Measurements from ENCODE around the gene PCYT1A.
A peak's percentile ranks its signal among the peaks of the same experiment; 100 is the strongest.

PCYT1A gene

DNA sequence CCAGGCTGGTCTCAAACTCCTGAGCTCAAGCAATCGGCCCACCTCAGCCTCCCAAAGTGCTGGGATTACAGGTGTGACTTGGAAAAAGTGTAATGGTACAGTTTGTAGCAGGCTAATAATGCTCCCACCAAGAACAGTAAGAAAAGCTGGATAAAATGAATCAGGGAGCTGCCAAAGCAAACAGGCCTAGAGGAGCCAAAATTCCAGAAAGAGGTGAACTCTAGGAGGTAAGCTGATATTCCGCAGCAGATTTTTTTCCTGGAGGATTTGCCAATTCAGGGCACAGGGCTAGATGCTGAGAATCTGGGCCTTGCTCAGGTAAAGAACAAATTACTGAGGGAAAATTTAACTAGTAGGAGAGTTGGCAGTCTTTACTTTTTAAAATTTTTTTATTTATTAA is 11.0 kb upstream of the PCYT1A start:
- H3K4me1 ChIP-seq (ENCODE audit: low read length): no peaks in the 10 kb centered on the region
- no peak overlapping the region for H3K9ac ChIP-seq (ENCODE audit: low read length)
- no peaks in the 10 kb centered on the region for H3K79me2 ChIP-seq (ENCODE audit: low read length)
- no peak overlapping the region for H3K4me2 ChIP-seq (ENCODE audit: low read depth, low read length)
- H3K36me3 ChIP-seq (replicated peaks; ENCODE audit: insufficient read depth, low read length): no peaks in the 10 kb centered on the region
- no peak overlapping the region for H3K27ac ChIP-seq (ENCODE audit: low read length)
- H3K9me2 ChIP-seq (replicated peaks; ENCODE audit: insufficient read depth, low read length): no peaks in the 10 kb centered on the region
- no peaks in the 10 kb centered on the region for H3K27me3 ChIP-seq (replicated peaks; ENCODE audit: insufficient read depth, low read length)
- no peaks in the 10 kb centered on the region for H4K20me1 ChIP-seq (ENCODE audit: insufficient read depth, low read length)
- TF ChIP-seq, protein P1, sequence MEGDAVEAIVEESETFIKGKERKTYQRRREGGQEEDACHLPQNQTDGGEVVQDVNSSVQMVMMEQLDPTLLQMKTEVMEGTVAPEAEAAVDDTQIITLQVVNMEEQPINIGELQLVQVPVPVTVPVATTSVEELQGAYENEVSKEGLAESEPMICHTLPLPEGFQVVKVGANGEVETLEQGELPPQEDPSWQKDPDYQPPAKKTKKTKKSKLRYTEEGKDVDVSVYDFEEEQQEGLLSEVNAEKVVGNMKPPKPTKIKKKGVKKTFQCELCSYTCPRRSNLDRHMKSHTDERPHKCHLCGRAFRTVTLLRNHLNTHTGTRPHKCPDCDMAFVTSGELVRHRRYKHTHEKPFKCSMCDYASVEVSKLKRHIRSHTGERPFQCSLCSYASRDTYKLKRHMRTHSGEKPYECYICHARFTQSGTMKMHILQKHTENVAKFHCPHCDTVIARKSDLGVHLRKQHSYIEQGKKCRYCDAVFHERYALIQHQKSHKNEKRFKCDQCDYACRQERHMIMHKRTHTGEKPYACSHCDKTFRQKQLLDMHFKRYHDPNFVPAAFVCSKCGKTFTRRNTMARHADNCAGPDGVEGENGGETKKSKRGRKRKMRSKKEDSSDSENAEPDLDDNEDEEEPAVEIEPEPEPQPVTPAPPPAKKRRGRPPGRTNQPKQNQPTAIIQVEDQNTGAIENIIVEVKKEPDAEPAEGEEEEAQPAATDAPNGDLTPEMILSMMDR (IDR thresholded peaks at IDR 0.05; ENCODE audit: low read length): no peak
- TF ChIP-seq EZH2 (optimal IDR thresholded peaks at IDR 0.05; ENCODE audit: low read depth, low read length): no peak
- no peak for TF ChIP-seq EZH2phosphoT487 (IDR thresholded peaks at IDR 0.05; ENCODE audit: low read length)
- DNase-seq: no peak
- H2AFZ ChIP-seq (ENCODE audit: low read length): no peak overlapping the region
- no peak overlapping the region for H3K4me3 ChIP-seq (ENCODE audit: low read length)
- no peaks in the 10 kb centered on the region for H3K9me3 ChIP-seq (replicated peaks; ENCODE audit: insufficient read depth, low read length)
- H3F3A ChIP-seq (ENCODE audit: insufficient read depth, low read length): no peaks in the 10 kb centered on the region

DNA sequence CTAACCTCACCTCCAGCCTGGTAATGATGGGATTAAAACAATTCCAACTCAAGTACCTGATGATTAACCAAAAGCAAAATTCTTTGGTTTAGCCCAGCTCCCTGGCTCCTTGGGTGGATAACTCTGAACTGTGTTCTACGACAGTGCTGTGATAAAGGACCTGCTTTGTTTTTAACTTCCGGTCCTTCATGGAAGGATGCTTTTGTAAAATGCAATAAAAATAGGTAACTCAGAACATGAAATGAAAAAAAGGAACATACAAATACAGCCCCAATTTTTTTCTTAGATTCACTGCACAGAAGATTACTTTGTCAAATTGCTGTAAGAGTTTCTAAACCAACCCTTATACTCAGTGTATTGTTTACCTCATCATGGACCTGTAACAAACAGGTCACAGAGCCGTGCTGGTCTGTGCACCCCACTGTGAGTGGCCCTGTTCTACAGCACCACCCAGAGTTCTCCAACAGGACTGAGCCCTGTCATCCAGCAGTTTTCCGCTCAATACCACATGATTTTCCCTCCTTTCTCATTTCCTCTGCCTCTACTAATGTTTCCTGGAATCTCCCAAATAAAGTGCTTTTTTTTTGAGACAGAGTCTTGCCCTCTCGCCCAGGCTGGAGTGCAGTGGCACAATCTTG is 4.9 kb upstream of the PCYT1A start:
- Histone ChIP-seq H3K27ac (ENCODE audit: low read length) (no peak overlapping the region), H4K20me1 (ENCODE audit: insufficient read depth, low read length) (no peaks in the 10 kb centered on the region), H3K9ac (ENCODE audit: low read length) (no peak overlapping the region), H3K4me3 (ENCODE audit: low read length) (no peak overlapping the region), H3K79me2 (ENCODE audit: low read length) (peaks cover 2% of the 10 kb centered on the region), H3F3A (ENCODE audit: insufficient read depth, low read length) (peaks cover 4% of the 10 kb centered on the region), H3K4me2 (ENCODE audit: low read depth, low read length) (no peak overlapping the region), H3K4me1 (ENCODE audit: low read length) (no peaks in the 10 kb centered on the region), H3K9me3 (replicated peaks; ENCODE audit: insufficient read depth, low read length) (no peaks in the 10 kb centered on the region), H3K27me3 (replicated peaks; ENCODE audit: insufficient read depth, low read length) (no peaks in the 10 kb centered on the region), H3K36me3 (replicated peaks; ENCODE audit: insufficient read depth, low read length) (no peaks in the 10 kb centered on the region), H2AFZ (ENCODE audit: low read length) (no peak overlapping the region), H3K9me2 (replicated peaks; ENCODE audit: insufficient read depth, low read length) (no peaks in the 10 kb centered on the region)
- TF ChIP-seq EZH2 (optimal IDR thresholded peaks at IDR 0.05; ENCODE audit: low read depth, low read length): no peak
- TF ChIP-seq, protein P1 (IDR thresholded peaks at IDR 0.05; ENCODE audit: low read length): no peak
- no peak for TF ChIP-seq EZH2phosphoT487 (IDR thresholded peaks at IDR 0.05; ENCODE audit: low read length)
- DNase-seq: no peak

DNA sequence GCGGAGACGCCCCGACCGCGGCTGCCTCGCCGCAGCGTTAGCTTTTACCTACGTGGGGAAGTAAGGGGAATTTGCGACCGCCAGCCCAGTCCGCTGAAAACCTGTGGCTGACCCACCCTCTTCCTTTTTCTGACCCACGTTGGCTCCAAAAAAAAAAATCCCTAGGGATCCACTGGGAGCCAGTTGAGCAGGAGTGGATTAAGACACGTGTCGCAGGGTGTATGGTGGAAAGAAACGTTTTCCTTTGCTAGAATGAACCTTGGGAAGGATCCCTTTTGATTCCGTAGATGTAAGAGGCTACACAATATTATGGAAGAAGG is 575 bp upstream of the PCYT1A start:
- TF ChIP-seq, protein P1 (IDR thresholded peaks at IDR 0.05; ENCODE audit: low read length): no peak
- no peak for TF ChIP-seq EZH2phosphoT487 (IDR thresholded peaks at IDR 0.05; ENCODE audit: low read length)
- TF ChIP-seq EZH2 (optimal IDR thresholded peaks at IDR 0.05; ENCODE audit: low read depth, low read length): no peak
- Histone ChIP-seq H3K9me2 (replicated peaks; ENCODE audit: insufficient read depth, low read length) (no peaks in the 10 kb centered on the region), H3K4me2 (ENCODE audit: low read depth, low read length) (peak overlapping the region; percentile 88), H3K9me3 (replicated peaks; ENCODE audit: insufficient read depth, low read length) (no peaks in the 10 kb centered on the region), H3K36me3 (replicated peaks; ENCODE audit: insufficient read depth, low read length) (no peaks in the 10 kb centered on the region), H3K27ac (ENCODE audit: low read length) (peak overlapping the region; percentile 64; the same call in 1 of the 2 replicates), H3K4me3 (ENCODE audit: low read length) (peak overlapping the region; percentile 83), H2AFZ (ENCODE audit: low read length) (peak overlapping the region; percentile 91), H3K9ac (ENCODE audit: low read length) (peak overlapping the region; percentile 84), H3K4me1 (ENCODE audit: low read length) (0 out of 2 replicates have a peak, but pooled peaks cover 9% of the 10 kb centered on the region), H4K20me1 (ENCODE audit: insufficient read depth, low read length) (no peaks in the 10 kb centered on the region), H3F3A (ENCODE audit: insufficient read depth, low read length) (peaks cover 10% of the 10 kb centered on the region), H3K27me3 (replicated peaks; ENCODE audit: insufficient read depth, low read length) (no peaks in the 10 kb centered on the region), H3K79me2 (ENCODE audit: low read length) (peaks cover 45% of the 10 kb centered on the region)
- no peak for DNase-seq

Data from MM.1S (cell line).